HG03175 (cell line): ENCODE results near the gene MOB2.
A peak's percentile ranks its signal among the peaks of the same experiment; 100 is the strongest.

ENCODE experiments used
- ATAC-seq: cut with Tn5 transposase; IDR thresholded peaks from one replicate; pipeline ENCODE4 v1.9.1; 2021; ENCODE audit warnings: mild to moderate bottlenecking, moderate library complexity; ENCODE audit not compliant: unreplicated experiment

MOB2 gene, protein sequence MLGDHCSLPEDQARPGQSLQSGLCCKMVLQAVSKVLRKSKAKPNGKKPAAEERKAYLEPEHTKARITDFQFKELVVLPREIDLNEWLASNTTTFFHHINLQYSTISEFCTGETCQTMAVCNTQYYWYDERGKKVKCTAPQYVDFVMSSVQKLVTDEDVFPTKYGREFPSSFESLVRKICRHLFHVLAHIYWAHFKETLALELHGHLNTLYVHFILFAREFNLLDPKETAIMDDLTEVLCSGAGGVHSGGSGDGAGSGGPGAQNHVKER

DNA sequence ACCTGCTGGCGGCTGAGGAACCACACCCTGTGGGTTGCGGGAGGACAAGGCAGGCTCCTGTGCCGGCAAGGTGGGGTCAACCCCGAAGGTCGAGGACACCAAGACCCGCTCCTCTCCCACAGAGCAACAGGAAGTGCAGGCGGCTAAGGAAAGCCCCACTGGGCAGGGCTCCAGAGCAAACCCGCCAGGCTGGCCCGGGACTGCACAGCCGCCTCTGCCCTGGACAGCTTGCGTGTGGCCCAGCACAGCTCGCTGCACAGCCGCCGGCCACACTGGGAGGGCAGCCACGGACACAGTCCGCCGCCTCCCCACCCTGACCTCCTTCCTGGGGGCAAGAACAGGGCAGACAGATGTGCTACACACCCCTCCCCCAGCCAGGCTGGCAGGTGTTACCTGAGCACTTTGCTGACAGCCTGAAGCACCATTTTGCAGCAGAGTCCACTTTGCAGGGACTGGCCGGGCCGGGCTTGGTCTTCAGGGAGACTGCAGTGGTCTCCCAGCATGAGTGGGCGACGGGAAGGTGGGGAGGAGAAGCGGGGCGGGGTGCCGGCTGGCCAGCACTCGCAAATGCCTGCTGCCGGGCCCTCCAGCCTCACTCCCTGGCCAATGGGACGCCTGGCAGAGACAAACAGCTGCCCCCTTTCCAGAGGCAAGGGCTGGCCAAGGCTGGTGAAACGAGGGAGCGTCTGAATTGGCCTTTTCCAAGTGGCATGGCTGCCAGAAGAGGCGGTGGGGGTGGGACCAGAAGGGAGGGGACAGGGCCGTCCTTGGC, at the start of gene MOB2:
TSS of gene MOB2 (minus strand) at position 726 of the 772 bp plus-strand sequence. CDS start at position 503, 223 bp downstream.
- no peak for ATAC-seq

DNA sequence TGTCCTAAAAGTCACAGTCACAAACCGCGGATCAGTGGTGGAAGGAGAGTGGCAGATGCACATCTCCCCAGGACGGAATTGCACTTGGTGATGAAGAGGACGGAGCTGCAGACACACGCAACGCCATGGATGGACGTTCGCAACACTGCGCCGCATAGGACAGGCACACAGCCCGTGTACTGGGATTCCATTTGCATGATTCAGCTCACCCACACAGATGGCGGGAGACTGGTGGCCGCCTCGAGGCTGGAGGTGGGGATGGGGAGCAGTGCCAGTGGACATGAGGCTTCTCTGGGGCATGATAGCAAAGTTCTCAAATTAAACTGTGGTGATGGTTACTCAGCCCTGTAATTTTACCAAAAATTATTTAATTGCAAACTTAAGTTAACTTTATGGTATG, 48.1 kb upstream of the MOB2 start:
- no peak for ATAC-seq

DNA sequence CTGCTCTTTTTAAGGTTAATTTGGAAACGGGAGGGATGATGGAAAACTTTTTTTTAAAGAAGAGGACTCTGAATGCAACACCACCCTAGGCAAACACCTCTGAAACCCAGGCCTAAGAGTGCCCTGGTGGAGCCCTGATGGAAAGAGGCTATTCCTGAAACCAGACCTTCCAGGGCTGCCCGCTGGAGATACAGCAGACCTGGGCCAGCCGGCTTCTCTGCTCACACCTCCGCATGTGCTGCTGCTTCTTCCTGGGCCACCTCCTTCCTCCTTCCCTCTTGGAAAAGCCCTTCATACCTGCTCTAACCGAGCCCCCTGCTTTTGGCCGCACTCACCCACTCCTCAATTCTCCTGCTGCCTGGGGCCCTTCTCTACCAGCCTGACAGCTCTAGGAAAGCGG, 47.6 kb upstream of the MOB2 start:
- no peak for ATAC-seq

DNA sequence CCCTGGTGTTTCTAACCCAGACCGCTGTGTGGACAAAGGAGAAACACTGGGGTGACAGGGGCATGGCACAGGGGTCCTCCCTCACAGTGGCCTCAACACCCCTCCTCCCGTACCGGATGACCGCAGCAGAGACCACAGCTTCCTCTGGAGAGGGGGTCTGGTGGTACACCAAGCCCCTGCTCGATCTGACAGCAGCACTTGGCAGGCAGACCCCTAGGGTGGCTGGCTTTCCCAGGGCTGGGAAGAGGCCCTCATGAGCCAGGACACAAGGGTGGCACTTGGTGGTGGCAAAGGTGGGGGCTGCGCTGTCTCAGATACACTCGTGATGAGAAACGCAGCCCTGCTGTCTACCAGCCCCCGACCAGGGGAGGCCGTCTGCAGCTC, 46.8 kb upstream of the MOB2 start:
- no peak for ATAC-seq

DNA sequence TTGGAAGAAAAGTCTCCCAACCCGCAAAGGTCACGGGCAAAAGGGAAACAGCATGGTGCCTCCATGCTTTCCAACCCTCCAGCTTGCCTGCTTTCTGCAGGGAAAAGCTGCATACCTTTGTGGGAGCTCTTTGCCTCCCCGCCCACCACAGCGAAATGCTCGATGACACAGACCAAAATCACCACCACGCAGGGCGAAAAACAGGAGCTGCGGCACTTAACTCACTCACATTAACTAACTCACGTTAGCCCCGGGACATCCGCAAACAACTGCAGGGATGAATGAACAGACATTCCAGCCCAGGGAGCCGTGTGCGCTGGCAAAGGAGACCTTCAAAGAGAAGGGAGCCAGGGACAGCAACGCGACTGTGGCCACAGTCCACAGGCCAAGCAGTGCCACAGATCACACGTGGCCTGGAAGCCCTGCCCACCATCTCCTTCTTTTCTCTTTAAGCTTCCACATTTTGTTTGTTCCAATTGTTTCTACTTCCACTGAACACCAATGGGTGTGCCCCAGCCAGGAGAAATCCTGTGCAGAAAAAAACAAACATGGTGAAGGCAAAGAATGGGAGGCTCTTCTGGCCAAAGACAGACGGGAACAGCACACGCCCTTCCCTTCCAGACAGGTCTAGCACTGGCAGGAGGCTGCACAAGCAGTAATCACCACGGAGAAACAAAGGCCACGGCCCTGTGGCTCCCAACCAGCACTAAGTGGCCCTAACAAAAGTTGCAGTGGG, 46.2 kb upstream of the MOB2 start:
- no peak for ATAC-seq

DNA sequence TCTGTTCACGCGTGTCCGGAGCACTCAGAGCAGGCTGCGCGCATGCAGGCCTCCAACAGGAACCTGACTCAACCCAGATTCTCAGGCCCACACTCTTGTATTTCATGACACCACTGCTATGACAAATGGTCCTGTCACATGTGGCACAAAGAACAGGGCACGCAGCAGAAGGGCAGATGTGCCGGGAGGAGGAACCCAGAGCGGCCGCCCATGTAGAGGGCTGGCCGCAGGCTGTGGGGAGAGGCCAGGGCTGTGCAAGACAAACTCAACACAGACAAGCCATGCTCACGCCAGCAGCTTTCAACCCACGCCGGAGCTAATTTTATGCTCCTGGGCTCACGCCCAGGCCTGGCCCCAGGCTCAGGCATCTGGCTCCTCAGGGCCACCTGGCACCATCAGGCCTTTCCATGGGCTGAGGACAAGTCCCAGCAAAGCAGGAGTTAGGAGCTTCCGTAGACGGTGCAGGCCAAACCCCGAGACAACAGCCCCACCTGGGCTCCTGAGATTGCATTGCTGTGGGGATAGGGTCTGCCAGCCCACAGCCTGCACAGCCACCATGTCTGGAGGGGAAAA, 45.5 kb upstream of the MOB2 start:
- no peak for ATAC-seq

DNA sequence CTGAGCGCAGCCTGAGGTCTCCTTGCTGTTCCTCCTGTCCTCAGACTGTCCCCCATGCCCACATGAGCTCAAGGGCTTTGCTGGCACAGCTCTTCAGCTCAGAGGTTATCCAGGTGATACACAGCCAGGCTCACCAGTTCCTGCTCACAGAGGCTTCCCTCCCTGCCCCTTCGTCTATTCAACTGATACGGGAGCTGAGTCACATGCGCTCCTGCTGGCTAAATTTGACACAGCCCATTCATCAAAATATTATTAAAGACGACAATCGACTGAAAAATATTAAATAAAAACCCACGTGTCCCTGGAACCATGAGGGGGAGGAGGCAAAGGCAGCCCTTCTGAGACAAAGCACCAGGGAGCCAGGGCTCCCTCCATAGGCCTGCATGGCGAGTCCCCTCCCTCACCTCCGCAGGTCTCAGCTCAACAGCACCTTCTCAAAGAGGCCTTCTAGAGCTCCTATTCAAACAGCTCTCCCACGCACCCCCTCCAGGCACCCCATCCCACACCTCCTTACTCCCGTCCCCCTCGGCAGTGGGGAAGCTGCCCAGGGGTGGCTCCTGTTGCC, 45.0 kb upstream of the MOB2 start:
- no peak for ATAC-seq

DNA sequence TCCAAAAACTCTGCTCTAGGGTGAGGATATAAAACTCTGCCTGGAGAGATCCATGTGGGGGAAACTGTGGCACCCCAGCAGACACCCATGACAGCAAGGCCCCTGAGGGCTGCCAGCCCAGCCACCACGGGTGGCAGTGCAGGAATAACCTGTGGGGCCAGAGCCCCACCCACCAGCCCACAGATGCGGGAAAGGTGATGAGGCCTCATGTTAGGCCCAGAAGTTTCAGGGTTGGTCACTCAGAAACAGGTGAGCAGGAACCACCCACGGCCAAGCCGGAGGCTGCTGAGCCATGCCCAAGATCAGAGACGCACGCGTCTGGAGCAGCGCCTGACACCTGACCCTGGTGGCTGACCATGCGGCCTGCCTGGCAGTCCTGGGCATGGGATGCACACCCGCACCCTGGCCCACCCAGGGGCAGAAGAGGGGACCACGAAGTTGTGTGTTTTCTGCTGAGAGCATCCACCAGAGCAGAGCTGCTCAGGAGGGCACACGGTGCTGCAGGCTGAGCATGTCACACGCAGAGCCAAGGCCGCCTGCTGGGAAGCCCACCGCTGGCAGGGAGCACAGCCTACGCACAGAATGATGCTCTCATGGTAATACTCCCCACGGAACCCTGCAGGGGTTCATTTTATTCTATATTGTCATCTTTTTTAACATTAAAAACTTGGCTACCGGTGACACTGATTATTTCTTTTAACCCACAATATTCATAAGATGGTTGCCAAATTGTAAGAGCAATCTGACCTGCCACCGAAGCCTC, 44.3 kb upstream of the MOB2 start:
- no peak for ATAC-seq

DNA sequence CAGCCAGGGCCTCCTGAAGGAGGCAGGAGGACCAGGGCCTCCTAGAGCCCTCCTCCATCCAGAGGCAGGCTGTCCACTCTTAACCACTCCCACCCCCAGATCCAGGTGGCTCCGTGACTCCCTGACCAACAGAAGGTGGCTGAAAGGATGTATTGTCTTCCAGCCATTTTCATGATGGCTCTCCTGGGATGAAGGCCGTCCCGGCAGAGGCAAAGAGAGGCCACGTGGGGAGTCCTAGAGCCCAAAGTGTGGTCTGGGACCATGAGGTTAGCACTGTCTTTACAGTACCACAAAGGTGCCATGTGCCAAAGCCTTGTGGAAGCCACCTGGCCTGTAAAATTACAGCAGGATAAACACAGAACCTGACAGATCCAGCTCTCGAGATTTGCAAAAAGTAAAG, 43.2 kb upstream of the MOB2 start:
- ATAC-seq, result no peak

DNA sequence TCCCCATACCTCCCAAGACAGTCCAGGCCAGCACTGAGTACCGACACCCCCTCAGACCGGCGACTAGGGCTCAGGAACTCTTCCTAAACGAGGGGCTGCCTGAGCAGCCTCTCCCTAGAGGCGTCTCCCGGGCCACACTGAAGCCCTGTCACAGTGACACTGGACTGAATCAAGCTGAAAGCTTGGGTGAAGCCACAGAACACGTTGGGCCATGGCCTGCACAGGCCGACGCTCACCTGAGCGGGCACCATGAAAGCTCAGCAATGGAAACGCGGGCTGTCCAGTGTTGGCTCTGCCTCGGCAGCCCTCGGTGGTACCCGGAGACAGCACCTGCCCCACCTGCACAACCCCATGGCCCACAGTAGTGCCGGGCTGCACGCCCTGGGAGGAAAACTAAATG, 42.7 kb upstream of the MOB2 start:
- no peak for ATAC-seq

DNA sequence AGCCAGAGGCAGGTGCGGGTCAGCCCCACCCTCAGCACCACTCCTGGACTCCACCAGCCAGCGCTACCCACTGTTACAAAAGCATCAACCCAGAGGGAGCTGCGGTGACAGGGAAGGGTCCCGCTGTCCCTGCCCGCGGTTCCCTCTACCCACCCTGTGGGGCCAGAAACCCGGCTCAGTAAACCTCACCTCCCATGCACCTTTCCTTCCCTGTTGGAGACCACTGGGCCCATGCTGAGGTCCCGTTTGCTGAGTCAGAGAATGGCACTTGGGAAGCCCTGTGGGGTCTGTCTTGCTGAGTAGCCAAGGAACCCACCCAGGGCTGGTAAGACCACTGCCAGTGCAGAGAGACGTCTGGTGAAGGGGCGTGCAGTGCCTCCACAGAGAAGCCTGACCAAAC, 42.1 kb upstream of the MOB2 start:
- no peak for ATAC-seq

DNA sequence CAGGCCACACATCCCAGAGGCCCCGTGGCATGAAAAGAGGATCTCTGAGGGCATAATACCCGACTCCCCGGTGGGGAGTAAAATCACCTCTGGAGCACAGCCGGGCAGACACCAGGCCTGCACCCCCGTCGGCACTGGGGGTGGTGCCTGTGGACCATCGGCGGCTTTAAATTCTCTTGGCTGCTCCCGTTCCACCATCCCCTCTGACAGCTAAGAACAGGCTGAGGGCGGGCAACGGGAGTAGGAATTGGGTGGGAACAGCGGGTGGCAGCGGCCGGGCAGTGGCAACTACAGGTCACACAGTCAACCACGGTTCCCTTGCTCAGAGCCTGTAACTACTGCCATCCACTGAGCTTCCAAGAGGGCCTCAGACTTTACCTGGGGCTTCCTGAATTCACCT, 40.2 kb upstream of the MOB2 start:
- ATAC-seq, result no peak

DNA sequence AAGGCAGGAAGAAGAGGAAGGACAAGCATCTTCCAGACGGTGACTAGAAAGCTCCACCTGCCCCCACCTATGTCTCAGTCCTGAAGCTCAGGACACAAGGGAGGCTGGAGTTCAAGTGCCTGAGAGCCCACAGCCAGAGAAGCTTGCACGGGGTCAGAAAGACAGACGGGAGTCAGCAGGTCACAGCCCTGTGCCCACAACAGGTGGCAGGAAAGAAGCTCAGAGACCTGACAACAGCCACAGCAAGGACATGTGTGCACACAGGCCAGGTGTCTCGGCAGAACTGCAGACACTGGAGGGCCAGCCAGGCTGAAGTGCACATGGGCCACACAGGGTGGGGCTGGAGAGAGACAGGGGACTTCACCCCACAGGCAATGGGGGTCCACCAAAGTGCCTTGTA, 37.2 kb upstream of the MOB2 start:
- no peak for ATAC-seq

DNA sequence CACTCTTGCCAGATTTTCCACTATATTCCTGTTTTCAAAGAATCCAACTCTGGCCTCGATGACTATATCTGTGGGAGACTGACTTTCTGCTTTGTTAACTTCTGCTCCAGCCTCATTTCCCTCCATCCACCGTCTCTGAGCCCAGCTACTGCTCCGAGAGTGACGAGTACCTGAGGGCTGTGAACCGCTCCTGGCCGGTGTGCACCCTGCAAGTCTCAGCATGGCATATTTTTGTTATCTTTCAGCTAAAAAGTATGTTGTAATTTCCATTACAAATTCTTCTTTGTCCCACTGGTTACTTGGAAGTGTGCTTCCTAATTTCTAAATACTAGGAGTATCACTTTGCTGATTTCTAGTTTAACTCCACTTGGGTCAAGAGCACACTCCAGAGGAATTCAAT, 36.5 kb upstream of the MOB2 start:
- no peak for ATAC-seq

DNA sequence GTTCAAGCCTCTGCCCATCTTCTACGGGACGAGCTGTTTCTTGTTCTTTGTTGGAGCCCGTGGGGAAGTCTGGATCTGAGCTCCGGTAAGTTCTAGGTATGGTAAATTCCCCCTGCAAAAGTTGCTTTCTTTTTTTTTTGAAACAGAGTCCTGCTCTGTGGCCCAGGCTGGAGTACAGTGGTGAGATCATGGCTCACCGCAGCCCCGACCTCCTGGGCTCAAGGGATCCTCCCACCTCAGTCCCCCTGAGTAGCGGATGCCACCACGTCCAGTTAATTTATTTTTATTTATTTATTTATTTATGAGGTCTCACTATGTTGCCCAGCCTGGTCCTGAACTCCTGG, 35.5 kb upstream of the MOB2 start:
- peak; percentile 13 for ATAC-seq

DNA sequence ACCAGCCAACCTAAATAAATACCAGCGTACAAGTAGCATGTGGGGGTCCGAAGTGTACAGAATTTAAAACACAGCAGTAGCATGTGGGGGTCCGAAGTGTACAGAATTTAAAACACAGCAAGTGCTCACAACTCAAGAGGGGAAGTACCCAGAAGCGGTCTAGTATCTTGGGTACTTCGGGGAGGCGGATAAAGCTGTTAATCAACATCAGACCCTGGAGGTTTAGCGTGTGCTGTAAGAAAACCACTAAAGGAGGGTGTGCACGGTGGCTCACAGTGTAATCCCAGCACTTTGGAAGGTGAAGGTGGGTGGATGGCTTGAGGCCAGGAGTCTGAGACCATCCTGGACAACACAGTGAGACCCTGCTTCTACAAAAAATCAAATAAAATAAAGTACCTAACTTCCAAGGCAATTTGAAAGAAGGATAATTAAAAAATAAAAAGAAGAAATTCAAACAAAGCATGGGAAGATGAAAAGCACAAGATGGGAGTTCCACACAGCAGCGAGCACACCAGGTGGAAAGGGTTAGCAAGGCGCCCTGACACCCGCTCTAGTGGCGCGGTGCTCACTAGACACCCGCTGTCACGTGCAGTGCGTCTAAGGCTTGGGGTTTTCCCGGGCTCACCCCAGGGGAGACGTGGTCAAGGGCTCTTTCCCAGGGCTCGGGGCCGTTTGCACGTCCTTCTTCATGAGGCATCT, 35.0 kb upstream of the MOB2 start:
- ATAC-seq, result peak; percentile 84

DNA sequence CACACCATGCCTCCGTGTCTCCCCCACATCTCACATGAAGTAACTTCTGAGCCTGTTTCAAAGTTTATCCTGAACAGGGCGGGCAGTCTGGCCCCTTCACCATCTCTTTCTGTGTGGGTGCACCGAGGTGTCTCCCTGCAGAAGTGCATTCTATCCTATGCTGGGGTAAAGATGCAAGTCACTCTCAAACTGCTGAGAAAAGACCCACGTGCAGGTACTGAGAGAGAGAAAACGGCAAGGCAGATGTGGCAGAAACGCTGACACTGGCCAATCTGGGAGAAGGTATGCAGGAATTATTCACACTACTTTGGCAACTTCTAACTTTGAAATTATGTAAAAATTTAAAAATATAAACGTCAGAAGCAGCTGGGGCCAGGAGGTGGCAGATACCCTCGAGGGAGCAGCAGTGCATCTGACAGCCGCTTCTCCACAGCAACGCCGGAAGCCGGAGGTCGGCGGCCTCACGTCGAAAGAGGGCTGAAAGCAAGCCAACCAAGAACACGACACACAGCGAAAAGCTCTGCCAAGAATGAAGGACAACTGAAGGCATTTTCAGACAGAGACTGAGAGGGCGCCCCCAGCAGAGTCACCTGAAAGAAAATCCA, 34.2 kb upstream of the MOB2 start:
- no peak for ATAC-seq

DNA sequence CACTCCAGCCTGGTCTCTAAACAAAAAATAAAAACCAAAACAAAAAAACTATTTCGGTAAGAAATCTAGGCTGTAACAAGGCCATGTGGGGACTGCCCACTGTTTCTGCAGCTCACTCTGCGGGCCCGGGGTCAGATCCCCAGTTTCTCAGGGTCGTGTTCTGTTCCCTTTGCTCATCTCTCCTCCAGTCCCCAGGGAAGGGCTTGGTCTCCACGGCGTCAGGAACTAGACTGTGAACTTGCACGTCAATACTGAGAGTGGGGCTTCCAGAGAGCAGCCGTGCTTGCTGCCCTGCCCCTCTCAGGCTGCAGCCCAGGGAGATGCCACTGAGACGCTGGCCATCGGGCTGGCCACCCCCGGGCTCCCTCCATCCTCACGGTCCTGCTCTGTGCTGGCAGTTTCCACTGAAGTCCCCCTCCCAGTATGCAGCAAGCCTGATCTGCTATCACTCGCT, 33.7 kb upstream of the MOB2 start:
- no peak for ATAC-seq
